Effector CD8-positive, alpha-beta T cell (primary cell): ENCODE results near the gene BCL7C.

Source experiments
- DNase-seq: peaks from one replicate; lab custom pipeline; 2025; lab: John Stamatoyannopoulos, UW

BCL7C gene

GRCh38 chr16:30922960-30923535 lies 29.2 kb upstream of the BCL7C start:
- DNase-seq = peak; percentile 91

DNA sequence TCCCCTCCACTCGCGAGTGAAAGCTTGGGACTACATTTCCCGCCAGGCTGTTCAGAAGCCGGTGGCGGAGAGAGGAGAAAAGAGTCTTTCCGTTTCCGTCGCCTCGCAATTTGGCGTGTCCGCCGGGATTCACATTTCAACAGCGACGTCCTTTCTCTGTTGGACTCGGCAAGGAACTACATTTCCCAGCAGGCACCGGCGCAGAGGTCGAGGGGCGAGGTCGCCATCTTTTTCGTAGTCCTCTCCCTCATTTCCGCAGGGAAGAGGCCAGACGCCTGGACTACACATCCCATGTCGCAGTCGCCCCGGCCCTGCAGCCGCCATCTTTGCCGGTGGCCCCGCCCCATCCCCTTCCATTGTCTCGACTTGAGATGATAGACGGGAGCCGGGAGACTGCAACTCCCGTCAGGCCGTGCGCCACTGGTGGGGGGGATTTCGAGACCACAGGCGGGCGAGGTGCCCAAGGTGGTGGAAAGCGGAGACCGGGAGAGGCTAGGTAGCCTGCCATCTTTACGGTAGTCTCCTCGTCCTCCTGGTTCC lies 28.6 kb upstream of the BCL7C start:
- DNase-seq = peak; percentile 99

- peak; percentile 85 for DNase-seq
These were observed 28.0 kb upstream of the BCL7C start for GRCh38 chr16:30921748-30922419.

DNA sequence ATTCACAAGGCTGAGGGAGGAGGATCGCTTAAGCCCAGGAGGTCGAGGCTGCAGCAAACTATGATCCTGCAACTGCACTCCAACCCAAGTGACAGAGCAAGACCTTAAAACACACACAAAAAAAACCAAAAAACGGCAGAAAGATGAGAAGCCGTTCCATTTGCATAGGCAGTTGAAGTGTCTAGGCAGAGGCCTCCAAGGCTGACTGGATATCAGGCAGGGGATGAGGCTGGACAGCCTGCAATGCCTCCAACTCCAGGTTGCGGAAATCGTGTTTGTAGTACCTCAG lies 27.5 kb upstream of the BCL7C start:
- no peak for DNase-seq

DNA sequence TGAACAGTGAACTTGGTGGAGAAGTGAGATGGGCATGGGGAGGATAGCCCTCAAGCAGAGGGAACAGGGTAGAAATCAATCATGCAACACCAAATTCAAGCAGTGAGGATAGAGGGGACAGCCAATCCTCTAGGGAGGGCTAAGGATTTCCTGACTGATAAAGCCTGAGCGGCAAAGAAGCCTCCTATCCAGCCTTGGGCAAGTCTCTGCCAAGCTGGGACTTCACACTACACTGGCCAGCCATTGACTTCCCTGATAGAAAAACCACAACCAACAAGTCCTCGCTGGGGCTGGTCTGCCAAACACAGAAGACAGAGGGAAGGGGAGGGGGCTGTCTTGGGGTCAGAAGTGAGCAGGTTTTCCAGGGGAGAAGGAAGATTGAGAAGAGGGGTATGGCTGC lies 27.0 kb upstream of the BCL7C start:
- no peak for DNase-seq

GRCh38 chr16:30918614-30919013 lies 24.7 kb upstream of the BCL7C start:
- DNase-seq = no peak

- no peak for DNase-seq
These were observed 21.0 kb upstream of the BCL7C start for GRCh38 chr16:30914830-30915229.

GRCh38 chr16:30912794-30913412 lies 19.0 kb upstream of the BCL7C start:
- no peak for DNase-seq

DNA sequence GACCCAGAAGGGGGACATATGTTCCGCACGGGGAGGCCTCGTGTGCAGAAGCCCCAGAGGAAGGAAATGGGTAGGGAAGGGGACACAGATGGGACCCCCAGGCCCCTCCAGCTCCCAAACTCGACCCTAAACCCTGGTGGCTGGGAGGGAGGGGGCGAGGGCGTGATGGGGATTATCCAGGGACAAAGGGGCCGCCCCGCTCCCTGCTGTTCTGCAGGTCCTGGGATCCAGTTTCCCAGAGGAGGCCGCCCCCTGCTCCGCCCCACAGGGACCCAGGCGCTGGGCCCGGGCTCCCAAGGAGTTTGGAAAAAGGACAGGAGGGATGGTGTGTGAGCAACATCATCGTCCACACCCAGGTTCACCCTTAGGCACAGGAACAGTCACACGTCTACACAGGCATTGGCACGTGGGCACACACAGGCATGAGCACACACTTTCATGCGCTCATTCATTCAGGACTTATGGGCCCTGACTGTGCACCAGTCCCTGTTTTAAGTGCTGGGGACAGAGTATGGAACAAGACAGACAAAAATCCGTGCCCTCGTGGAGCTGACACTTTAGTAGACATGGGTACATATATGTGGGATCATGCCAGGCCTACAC lies 16.7 kb upstream of the BCL7C start:
- no peak for DNase-seq

GRCh38 chr16:30907064-30907463 lies 13.2 kb upstream of the BCL7C start:
- DNase-seq = no peak

DNA sequence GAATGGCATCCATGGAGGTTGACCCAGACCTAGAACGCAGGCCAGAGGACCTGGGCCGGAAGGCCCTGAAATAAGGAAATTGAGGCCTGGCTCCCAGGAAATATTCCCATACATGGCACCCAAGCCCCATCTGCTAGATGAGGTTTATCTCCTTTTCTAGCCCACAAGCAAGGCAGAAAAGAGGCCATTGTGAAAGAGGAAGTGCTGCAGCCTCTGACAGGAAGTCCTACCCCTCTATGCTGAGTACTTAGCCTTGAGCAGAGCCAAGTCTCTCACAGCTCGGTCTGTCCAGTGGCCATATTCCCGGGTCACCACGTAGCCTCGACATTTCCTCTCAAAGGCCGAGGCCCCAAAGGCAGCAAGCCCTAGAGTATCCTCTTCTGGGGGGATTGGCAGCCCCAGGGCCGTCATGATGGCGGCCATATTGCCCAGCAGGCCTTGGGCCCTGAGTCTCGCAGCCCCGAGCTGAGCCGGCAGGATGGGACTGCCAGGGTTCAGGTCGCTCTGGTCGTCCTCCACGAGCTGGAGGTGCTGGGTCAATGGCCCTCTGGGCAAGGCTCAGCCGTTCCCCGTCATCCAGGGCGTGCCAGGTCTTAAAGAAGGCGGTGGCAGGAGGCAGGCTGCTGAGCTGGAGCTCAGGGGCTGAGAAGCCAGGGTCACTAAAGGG lies 10.4 kb upstream of the BCL7C start:
- no peak for DNase-seq

- DNase-seq = no peak
These were observed 9.7 kb upstream of the BCL7C start for GRCh38 chr16:30903596-30903995.

GRCh38 chr16:30903002-30903401 lies 9.1 kb upstream of the BCL7C start:
- no peak for DNase-seq

DNA sequence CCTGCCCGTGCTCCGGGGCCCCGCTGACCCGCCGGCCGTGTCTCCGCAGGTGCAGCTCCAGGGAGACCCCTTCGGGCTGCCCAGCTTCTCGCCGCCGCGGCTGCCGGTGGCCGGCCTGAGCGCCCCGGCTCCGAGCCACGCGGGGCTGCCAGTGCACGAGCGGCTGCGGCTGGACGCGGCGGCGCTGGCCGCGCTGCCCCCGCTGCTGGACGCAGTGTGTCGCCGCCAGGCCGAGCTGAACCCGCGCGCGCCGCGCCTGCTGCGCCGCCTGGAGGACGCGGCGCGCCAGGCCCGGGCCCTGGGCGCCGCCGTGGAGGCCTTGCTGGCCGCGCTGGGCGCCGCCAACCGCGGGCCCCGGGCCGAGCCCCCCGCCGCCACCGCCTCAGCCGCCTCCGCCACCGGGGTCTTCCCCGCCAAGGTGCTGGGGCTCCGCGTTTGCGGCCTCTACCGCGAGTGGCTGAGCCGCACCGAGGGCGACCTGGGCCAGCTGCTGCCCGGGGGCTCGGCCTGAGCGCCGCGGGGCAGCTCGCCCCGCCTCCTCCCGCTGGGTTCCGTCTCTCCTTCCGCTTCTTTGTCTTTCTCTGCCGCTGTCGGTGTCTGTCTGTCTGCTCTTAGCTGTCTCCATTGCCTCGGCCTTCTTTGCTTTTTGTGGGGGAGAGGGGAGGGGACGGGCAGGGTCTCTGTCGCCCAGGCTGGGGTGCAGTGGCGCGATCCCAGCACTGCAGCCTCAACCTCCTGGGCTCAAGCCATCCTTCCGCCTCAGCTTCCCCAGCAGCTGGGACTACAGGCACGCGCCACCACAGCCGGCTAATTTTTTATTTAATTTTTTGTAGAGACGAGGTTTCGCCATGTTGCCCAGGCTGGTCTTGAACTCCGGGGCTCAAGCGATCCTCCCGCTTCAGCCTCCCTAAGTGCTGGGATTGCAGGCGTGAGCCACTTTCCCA lies 8.4 kb upstream of the BCL7C start:
- DNase-seq = no peak

DNA sequence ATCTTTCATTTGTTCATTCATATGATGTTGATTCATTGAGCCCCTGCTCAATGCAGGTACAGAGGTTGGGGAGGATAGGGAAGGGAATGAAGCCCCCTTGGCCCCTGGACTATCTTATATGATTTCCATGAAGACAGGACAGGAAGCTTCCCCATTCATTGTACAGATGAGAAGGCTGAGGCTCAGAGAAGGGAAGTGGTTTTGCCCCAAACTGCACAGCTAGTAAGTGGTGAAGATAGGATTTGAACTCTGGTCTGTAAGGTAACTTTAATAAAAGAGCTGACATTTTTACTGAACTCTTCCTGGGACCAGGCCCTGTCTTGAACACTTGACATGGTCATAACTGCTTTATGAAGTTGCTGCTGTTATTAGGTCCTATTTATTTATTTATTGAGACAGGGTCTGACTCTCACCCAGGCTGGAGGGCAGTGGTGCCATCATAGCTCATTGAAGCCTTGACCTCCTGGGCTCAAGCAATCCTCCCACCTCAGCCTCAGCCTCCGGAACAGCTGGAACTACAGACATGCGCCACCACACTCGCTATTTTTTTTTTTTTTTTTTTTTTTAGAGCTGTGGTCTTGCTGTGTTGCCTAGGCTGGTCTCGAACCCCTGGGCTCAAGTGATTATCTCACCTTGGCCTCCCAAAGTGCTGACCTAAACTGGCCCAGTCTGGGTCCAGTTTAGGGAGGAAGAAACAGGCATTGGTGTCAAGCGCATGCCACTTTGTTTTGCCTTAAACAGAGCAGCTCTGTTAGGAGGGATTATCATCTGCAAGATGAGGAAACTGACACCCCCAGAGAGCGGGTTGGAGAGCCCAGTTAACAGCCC lies 7.5 kb upstream of the BCL7C start:
- no peak for DNase-seq

DNA sequence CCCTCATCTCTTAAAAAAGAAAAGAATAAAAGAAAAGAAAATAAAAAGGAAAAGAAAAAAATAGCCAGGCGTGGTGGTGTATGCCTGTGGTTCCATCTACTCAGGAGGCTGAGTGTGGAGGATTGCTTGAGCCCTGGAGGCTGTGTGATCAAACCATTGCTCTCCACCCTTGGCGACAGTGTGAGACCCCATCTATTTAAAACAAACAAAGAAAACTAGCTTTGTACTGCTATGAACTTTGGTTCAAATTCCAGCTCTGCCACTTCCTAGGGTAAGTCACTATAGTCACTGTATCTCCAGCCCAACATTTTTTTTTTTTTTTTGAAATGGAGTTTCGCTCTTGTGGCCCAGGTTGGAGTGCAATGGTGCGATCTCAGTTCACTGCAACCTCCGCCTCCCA lies 6.7 kb upstream of the BCL7C start:
- DNase-seq = no peak

- DNase-seq = no peak
These were observed 5.9 kb upstream of the BCL7C start for GRCh38 chr16:30899794-30900193.

GRCh38 chr16:30896889-30897733 lies 3.2 kb upstream of the BCL7C start:
- DNase-seq = peak; percentile 74

- DNase-seq = no peak
These were observed 2.5 kb upstream of the BCL7C start, which contains the start of gene CTF1 for GRCh38 chr16:30896261-30896888. Gene CTF1 (plus strand): TSS chr16:30896614. CDS start chr16:30896644, 30 bp downstream.
